Panc1 (cell line): ENCODE measurements around the gene QRICH1. TPM values are rescaled to one million over a fixed set of nuclear protein-coding genes. Genes with fewer than 3 reads are reported as not detected.

ENCODE experiments used
- ATAC-seq: fragments of 200-7000 bp; cut with Tn5 transposase; 2 replicates; pipeline ENCODE4 v1.9.1; 2020; ENCODE audit warnings: mild to moderate bottlenecking, moderate library complexity
- BruUV-seq: library from RNA; stranded (reverse); fragments of 400-500 nt; replicated peaks from 2 replicates; lab custom pipeline; 2021; lab: Mats Ljungman, UMichigan
- CTCF ChIA-PET: fragments of 300-600 bp; sonication (Branson Sonifier 250); formaldehyde crosslinking; loops from one replicate; lab custom pipeline; 2022; ENCODE audit warnings: antibody characterized with exemption; lab: Charles Lee
- POLR2A ChIA-PET: fragments of 300-600 bp; sonication (Branson Sonifier 250); formaldehyde crosslinking; loops from one replicate; lab custom pipeline; 2022; ENCODE audit warnings: antibody characterized with exemption; lab: Charles Lee
- DNase-seq: peaks from one replicate; pipeline ENCODE4 v3.0.0-alpha.2; 2010; ENCODE audit warnings: low read depth, low spot score
- H3K27ac ChIP-seq: 2 replicates; pipeline ENCODE4 v1.5.1; 2011; ENCODE audit warnings: mild to moderate bottlenecking, low read length, inconsistent platforms
- H3K27me3 ChIP-seq: fragments of 200-500 bp; sonication (Bioruptor generic); 2 replicates; pipeline ENCODE4 v1.6.0; 2014; ENCODE audit warnings: low read length, inconsistent platforms; ENCODE audit not compliant: control insufficient read depth, insufficient read depth
- H3K36me3 ChIP-seq: fragments of 200-500 bp; sonication (Bioruptor generic); 2 replicates; pipeline ENCODE4 v1.5.1; 2014; ENCODE audit warnings: inconsistent platforms, mild to moderate bottlenecking, low read length, moderate library complexity; ENCODE audit not compliant: control insufficient read depth, insufficient read depth
- H3K4me1 ChIP-seq: 2 replicates; pipeline ENCODE4 v1.5.1; 2011; ENCODE audit warnings: inconsistent platforms, mild to moderate bottlenecking, low read length, moderate library complexity; ENCODE audit not compliant: control insufficient read depth, insufficient read depth
- H3K4me3 ChIP-seq, 2 experiments: 2 replicates each; pipeline ENCODE4 v1.5.1; 2011 to 2012; ENCODE audit warnings: low read depth in 2 of 2, low read length in 2 of 2, mild to moderate bottlenecking in 2 of 2, inconsistent platforms in 1 of 2, moderate library complexity in 1 of 2
- H3K9me3 ChIP-seq: fragments of 200-500 bp; sonication (Bioruptor generic); 2 replicates; pipeline ENCODE4 v1.5.1; 2014; ENCODE audit warnings: low read depth, mild to moderate bottlenecking, inconsistent platforms, low read length, moderate library complexity; ENCODE audit not compliant: control insufficient read depth, insufficient read depth
- POLR2AphosphoS5 ChIP-seq: IDR thresholded peaks from 2 replicates; pipeline ENCODE4 v1.6.1; 2012; ENCODE audit warnings: mild to moderate bottlenecking, low read depth, low read length, moderate library complexity
- SIN3A ChIP-seq: IDR thresholded peaks from 2 replicates; pipeline ENCODE4 v1.6.1; 2012; ENCODE audit warnings: low read depth, mild to moderate bottlenecking, low read length, moderate library complexity, borderline replicate concordance; ENCODE audit not compliant: insufficient read depth
- TCF7L2 ChIP-seq: IDR thresholded peaks from 2 replicates; pipeline ENCODE4 v1.6.1; 2011; ENCODE audit warnings: mild to moderate bottlenecking, low read depth, low read length, inconsistent platforms
- in situ Hi-C: cut with HindIII; loops from 2 replicates; pipeline ENCODE4 v1.10.0; 2016; ENCODE audit warnings: low sequenced_read_pairs, low pct_unique_long_range_greater_than_20kb
- intact Hi-C: fragments of 100-400 bp; cut with micrococcal nuclease; formaldehyde crosslinking; loops from one replicate; pipeline ENCODE4 v1.10.0; 2022; ENCODE audit not compliant: unreplicated experiment
- total RNA-seq: library from RNA; stranded (reverse); gene quantifications from one replicate; pipeline ENCODE4 v1.2.1, GENCODE V29; 2021; ENCODE audit not compliant: unreplicated experiment
- TF ChIP-seq, protein P1 (sequence below): fragments of 450-650 bp; IDR thresholded peaks from 2 replicates; pipeline ENCODE4 v1.5.1; 2017; ENCODE audit warnings: mild to moderate bottlenecking
- TF ChIP-seq, protein P2 (sequence below), 2 experiments: IDR thresholded peaks; 2 replicates each; pipeline ENCODE4 v1.6.1; 2011 to 2012; ENCODE audit warnings: low read depth in 2 of 2, control low read depth in 1 of 2, low read length in 1 of 2, mild to moderate bottlenecking in 1 of 2, moderate library complexity in 1 of 2; ENCODE audit not compliant: insufficient read depth in 1 of 2

QRICH1 gene
- total RNA-seq, 1 experiment from 2014 or later, result 79.9 TPM

DNA sequence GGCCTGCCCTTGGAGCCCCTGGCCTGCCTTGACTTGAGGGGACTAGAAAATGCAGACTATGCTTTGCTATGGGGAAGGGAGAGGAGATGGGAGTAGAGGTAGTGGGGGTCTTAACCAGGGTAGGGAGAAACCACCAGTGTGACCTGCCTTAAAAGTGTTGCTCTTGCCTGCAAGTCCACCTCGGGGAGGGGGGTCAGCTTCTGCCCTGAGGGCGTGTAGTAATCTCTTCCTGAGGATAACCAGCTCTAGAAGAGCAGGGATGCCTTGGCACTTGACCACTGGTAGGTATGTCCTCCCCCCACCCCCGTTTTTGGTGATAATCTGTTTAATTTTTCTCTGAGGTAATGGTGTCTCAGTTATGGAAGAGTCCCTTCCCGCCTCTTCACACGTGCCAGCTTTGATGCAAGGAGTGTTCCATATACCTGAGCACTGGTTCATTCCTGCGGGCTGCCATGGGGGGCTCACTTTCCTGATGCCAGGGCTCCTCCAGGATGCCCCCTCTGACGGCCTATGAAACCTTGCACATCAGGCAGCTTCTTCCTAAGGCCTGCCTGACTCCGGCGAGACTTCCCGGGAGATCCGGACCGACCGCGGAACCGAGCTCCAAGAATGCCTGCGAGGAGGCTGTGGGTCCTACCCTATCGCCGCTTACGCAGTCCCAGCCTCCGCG, 104.6 kb downstream of the QRICH1 start:
- no TSS peak for BruUV-seq
- ChIA-PET CTCF (interaction anchor here (0.6 to 2.0 kb wide), 2 partner anchors 18 to 82 kb away, joined by 3 to 19 read pairs; partner anchors contain the start of gene WDR6), POLR2A (interaction anchor here (0.9 to 1.5 kb wide), 3 partner anchors 18 to 31 kb away, joined by 3 to 6 read pairs (median 3); partner anchors contain the start of gene WDR6)
- peak overlapping the region; percentile 81 for H3K27ac ChIP-seq
- ATAC-seq, result peak; percentile 7
- DNase-seq, result no peak
- intact Hi-C loops (no loop called here), in situ Hi-C loops (no loop called here)
- H3K36me3 ChIP-seq, result no peaks in the 10 kb centered on the region
- H3K9me3 ChIP-seq, result no peaks in the 10 kb centered on the region
- TF ChIP-seq, protein P1, sequence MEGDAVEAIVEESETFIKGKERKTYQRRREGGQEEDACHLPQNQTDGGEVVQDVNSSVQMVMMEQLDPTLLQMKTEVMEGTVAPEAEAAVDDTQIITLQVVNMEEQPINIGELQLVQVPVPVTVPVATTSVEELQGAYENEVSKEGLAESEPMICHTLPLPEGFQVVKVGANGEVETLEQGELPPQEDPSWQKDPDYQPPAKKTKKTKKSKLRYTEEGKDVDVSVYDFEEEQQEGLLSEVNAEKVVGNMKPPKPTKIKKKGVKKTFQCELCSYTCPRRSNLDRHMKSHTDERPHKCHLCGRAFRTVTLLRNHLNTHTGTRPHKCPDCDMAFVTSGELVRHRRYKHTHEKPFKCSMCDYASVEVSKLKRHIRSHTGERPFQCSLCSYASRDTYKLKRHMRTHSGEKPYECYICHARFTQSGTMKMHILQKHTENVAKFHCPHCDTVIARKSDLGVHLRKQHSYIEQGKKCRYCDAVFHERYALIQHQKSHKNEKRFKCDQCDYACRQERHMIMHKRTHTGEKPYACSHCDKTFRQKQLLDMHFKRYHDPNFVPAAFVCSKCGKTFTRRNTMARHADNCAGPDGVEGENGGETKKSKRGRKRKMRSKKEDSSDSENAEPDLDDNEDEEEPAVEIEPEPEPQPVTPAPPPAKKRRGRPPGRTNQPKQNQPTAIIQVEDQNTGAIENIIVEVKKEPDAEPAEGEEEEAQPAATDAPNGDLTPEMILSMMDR, result no peak
- TF ChIP-seq SIN3A, result no peak
- TF ChIP-seq TCF7L2, result no peak; the same call in 1 of the 2 replicates
- TF ChIP-seq, protein P2, sequence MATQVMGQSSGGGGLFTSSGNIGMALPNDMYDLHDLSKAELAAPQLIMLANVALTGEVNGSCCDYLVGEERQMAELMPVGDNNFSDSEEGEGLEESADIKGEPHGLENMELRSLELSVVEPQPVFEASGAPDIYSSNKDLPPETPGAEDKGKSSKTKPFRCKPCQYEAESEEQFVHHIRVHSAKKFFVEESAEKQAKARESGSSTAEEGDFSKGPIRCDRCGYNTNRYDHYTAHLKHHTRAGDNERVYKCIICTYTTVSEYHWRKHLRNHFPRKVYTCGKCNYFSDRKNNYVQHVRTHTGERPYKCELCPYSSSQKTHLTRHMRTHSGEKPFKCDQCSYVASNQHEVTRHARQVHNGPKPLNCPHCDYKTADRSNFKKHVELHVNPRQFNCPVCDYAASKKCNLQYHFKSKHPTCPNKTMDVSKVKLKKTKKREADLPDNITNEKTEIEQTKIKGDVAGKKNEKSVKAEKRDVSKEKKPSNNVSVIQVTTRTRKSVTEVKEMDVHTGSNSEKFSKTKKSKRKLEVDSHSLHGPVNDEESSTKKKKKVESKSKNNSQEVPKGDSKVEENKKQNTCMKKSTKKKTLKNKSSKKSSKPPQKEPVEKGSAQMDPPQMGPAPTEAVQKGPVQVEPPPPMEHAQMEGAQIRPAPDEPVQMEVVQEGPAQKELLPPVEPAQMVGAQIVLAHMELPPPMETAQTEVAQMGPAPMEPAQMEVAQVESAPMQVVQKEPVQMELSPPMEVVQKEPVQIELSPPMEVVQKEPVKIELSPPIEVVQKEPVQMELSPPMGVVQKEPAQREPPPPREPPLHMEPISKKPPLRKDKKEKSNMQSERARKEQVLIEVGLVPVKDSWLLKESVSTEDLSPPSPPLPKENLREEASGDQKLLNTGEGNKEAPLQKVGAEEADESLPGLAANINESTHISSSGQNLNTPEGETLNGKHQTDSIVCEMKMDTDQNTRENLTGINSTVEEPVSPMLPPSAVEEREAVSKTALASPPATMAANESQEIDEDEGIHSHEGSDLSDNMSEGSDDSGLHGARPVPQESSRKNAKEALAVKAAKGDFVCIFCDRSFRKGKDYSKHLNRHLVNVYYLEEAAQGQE (IDR thresholded peaks at IDR 0.05; ENCODE audit: insufficient read depth in 1 of 2, low read depth in 2 of 2, low read length in 1 of 2), result no peak
- TF ChIP-seq POLR2AphosphoS5, result no peak
- H3K4me1 ChIP-seq, result peaks cover 19% of the 10 kb centered on the region
- H3K27me3 ChIP-seq, result no peaks in the 10 kb centered on the region
- H3K4me3 ChIP-seq, result peak overlapping the region; percentile 50 to 68

DNA sequence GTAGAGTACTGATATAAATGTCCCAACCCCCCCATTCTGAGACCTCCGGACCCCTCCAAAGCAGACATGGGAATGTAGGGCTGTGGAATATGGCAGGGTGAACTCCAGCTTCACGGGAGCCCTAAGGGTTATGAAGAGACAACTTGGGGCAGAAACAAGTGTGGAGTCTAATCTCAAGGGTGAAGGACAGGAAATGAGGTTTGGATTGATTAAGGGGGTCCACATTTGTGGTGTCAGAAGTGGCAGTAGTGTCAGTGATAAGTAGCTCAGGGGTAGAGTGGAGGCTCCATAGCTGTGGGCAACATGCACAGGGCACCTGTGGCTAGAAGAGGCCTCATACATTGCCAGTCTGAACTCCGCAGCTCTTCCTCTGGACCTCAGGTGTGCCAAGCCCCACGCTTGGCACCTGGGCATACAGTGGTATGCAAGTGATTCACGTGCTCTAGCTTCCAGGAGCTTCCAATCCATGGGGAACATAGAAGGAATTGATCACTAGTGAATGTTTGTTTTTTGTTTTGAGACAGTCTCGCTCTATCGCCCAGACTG, 108.0 kb downstream of the QRICH1 start:
- in situ Hi-C loops (no loop called here), intact Hi-C loops (no loop called here)
- Histone ChIP-seq H3K4me3 (no peak overlapping the region), H3K27ac (no peak overlapping the region), H3K4me1 (peaks cover 7% of the 10 kb centered on the region), H3K9me3 (no peaks in the 10 kb centered on the region), H3K36me3 (peaks cover 8% of the 10 kb centered on the region), H3K27me3 (no peaks in the 10 kb centered on the region)
- ATAC-seq (no peak), DNase-seq (no peak)
- no peak for TF ChIP-seq SIN3A
- TF ChIP-seq, protein P1, result no peak
- no peak for TF ChIP-seq TCF7L2
- TF ChIP-seq, protein P2 (IDR thresholded peaks at IDR 0.05; ENCODE audit: insufficient read depth in 1 of 2, low read depth in 2 of 2, low read length in 1 of 2), result no peak
- no peak for TF ChIP-seq POLR2AphosphoS5
- POLR2A ChIA-PET, result no interaction called here
- no TSS peak for BruUV-seq
- CTCF ChIA-PET, result no interaction called here
